Suppressor macrophage treated with lipopolysaccharide for 1 hour (primary cell): ENCODE measurements around the gene UBR4.

Experiments used
- DNase-seq, 3 donors: peaks; one replicate each; pipeline ENCODE4 v3.0.0-alpha.2; 2020 to 2022

The UBR4 gene

DNA sequence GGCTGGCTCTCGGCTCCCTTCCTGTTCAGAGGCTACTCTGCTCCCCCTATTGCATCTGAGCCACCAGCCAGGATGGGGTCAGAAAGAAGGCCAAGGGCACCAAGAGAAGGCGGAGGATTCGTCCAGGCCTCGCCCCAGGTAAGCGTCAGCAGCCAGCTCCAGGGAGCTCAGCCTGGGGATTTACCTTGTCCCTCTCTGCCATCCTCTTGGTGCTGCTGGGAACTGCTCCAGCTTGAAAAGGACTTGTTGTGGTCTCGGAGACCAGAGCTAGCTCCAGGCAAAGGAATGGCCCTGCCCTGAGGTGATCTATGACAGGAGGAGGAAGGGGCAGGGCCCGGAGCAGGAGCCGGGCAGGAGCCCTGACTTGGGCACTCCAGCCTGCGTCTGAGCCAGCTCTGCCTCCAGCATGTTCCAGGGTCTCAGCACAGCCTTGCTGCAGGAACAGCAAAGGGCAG is 139.8 kb downstream of the UBR4 start:
- DNase-seq: no peak

DNA sequence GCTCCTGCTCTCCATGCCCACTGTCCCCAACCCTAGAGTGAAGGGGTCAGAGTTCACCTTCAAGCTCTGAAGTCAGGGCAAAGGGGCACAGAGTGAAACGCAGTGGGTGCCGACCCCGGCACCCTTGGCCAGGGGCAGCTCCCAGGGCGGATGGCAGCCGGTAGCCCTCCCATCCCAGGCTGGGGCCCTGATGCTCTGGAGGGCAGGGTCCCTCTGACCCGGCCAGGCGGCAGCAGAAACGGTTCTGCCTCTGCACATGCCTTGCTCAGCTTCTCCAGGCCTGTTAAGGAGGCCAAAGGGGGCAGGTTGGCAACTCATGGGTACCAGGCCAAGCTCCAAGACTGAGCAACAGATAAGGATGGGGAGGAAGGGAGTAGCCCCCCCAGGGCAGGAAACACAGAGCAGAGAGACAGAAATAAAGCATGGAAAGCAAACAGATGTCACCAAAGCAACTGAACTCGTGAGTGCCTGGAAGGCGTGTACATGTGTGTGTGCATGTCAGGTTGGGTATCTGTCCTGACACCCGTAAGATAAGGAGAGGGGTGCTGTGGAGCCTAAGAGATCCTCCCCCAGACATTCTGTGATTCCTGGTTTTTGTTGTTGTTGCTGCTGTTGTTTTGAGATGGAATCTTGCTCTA is 141.3 kb downstream of the UBR4 start:
- DNase-seq: no peak

DNA sequence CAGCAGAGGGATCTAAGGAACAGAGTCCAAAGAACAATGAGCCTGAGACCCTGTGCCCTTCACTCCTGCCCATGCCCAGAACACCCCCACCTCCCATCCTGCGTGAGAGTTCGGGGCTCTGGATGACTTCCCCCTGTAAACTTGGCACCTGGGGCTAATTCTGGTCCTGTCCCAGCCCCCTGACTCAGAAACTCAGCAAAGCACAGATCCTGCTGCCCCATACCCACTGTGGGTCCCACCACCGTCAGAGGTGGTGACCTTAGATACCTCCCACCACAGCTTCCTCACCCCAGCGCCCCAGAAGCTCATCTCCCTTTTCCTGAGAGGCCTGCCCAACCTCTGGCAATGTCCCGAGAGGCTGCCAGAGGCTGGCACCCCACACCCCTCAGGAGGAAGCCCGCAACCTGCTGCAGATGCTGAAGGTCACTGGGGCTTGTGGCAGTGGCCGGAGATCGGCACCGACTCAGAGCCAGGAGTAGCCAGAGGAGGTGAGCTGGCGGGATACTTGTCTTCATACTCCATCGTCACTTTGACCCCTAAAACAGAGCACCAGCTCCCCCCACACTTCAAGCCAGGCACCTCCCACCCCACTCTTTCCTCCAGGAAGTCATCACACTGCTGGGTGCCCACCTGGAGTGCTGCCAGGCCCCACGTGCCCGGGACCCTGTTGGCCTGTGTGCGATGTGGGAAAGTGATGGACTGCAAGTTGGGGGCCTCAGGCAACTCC is 142.0 kb downstream of the UBR4 start:
- no peak for DNase-seq

DNA sequence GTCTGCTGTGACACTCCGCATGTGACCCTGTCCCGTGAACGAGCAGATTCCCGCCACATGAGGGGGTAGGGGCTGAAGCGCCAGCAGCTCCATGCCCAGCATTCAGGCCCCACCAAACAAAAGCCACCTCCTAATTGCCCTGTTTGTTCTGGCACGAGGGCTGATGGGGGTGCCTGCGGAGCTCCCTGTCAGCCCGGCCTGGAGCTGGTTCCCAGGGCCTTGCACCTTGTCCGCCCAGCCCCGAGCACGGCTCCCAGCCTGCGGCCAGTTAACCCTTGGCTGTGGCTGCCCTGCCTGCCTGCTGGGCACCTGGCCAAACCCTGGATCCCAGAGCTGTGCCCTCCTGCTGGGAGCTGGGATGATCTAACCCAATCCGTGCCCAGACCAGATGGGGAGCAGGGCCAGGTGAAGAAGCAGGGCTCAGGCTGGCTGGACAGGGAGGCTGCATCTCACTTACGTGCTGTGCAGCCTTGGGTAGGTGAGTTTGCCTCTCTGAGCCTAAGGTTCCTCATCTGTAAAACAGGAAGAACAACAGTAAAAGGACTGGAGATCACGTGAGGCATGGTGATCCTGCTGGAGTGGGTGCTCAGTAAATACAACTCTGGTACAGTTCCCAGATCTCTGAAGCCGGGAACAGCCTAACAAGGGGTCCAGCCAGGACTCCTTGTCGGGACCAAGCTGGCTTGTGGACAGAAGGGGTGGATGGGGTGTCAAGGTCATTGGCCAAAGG is 142.7 kb downstream of the UBR4 start:
- DNase-seq: peak in 1 of 3 donors; percentile 20

DNA sequence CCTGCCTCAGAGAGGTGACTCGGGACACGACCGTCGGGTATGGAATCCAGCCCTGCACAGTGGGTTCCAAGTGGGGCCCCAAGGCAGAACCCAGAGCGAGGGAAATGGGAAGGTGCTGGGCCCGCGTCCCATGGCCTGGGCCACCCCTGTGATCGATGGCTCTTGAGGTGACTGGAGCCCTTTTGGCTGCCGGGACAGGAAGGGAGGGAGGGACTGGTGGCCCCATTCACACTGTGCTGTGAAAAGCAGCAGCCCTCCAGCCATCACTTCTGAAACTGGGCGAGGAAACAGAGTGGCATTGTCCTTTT is 143.2 kb downstream of the UBR4 start:
- DNase-seq: no peak

DNA sequence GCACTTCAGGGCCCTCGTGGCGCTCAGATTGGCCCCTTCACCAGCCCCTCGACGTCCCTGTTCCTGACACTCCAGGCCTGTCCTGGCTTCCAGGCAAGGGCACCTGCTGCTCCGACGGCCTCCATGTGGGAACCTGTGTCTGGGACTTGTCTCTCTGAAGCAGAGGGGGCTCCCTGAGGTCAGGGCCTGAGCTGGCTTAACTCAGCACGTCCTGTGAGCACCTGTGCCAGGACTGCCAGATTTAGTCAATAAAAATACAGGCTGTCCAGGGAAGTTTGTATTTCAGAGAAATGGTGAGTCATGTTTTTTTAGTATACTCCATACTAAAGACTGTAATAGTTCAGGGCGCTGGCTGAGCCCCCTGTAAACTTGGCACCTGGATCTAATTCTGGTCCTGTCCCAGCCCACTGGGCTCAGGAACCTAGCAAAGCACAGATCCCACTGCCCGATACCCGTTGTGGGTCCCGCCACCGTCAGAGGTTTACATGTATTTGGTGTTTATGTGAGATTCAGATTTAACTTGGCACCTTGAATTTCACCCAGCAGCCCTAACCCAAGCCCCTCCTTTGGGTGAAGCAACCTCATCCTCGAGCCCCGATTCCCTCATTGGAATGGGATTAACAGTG is 143.7 kb downstream of the UBR4 start:
- DNase-seq: no peak

DNA sequence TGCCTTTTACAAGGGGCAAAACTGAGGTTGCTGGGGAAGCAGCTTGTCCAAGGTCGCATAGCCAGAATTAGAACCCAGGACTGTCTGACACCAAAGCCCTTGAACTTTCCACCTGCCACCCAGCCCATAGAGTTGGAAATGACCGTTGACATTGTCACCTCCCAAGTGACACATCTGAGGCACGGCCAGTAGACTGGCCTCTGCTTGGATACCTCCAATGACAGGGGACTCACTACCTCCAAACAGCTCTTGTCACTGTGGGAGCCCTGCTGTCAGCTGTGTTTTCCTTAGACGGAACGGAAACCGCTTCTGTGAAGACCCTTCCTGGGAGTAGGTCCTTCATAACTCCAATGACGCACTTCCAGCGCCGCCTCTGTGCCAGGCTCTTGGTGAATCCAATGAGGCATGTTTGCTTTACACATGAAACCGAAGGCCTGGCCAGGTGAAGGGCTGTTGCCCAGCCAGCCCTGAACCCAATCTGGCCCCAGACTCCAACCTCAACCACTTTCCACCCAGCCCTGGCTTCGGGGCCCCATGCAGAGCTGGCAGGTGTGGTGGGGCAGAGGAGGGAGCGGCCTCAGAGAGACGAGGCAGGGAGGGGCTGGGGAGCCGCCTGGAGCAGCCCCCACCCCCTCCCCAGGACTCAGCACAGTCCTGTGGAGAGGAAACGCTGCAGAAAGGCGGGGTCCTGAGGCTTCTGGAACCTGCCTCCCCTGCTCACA is 144.4 kb downstream of the UBR4 start:
- no peak for DNase-seq

DNA sequence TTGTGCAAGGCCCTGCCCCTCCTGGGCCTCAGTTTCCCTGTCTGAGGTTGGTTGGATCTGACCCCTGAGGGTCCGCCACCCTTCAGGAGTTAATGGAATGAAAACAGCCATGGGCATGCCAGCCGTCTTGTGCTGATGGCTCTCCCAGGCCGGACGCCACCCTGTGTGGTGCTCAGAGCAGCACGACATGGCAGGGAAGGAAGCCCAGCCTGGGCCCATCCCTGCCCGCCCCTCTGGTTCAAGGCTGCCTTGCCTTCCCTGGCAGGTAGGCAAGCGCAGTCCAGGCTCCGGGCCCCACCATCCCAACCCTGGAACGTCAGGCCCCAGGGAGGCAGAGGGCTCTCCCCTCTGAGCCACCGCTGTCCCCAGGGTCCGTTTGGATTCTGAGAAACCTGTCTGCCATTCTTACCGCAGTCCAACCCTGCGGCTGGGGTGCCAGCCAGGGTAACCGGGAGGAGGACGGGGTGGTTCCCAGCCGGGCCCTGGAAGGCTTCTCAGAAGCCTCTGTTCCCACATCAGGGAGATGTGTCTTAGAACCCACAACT is 145.1 kb downstream of the UBR4 start:
- no peak for DNase-seq

DNA sequence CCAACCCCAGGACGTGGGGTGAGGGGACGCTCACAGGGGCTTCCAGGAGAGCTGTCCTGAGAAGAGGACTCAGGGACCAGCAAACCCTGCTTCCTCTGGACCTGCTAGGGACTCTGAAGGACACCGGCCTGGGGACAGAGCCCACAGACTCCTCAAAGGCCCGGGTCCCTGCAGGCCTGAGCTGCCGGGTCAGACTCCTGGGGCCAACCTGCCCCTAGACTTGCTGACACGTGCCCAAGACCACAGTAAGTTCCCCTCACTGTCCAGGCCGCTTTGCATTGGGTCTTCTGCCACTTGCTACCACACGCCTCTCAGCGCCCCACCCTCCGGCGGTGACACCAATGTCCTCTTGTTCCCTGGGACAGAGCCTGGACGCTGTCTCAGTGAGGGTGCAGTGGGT is 146.9 kb downstream of the UBR4 start:
- DNase-seq: no peak

DNA sequence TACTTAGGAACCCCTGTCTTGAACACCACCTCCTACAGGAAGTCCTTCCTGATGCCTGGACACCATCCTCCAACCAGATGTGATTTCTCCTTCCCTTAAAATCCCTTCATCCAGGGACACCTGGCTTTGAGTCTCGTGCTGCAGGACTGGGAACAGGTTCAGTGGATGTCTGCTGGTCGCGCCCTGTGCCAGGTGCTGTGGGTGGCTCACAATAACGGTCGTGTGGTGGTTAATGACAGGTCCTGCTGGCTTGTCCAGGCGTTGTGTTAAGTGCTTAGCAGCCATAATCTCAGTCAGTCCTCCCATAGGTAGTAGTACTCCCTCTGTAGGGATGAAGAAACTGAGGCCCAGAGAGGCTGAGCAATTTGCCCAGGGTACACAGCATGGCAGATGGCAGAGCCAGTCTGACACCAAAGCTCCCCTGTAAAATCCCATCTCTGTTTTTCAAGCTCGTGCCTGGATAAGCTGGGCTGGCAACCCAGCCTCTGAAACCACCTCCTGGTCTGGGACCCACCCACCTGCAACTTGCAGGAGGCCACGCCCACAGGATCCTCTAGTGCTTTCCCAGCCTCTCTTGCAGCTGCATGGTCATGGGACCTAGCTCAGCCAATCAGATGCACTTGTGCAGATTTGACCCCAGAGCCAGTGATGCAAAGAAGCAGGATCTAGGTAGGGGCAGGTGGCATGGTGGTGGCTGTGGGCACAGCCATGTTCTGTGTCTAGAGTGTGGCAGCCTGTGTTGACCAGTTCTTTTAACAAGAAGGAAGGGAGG is 147.6 kb downstream of the UBR4 start:
- DNase-seq: peak in 1 of 3 donors; percentile 30

DNA sequence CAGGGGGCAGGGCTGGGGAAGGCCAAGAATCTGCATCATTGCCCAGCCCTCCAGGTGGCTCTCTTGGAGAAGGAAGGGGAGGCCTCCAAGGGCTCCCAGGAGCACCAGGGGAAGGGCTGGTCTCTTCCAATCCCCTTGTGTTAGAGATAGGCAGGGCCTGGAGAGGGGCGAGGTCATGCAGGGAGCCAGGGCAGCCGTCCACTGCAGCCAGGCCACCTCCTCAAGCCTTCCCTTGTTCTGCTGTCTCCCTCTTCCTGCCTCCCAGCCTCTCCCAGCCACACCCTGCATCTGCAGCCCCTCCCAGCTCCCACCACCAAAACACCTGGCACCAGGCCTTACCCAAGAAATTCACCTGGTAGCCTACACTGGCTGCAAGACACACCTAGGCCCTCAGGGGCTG is 148.3 kb downstream of the UBR4 start:
- no peak for DNase-seq

DNA sequence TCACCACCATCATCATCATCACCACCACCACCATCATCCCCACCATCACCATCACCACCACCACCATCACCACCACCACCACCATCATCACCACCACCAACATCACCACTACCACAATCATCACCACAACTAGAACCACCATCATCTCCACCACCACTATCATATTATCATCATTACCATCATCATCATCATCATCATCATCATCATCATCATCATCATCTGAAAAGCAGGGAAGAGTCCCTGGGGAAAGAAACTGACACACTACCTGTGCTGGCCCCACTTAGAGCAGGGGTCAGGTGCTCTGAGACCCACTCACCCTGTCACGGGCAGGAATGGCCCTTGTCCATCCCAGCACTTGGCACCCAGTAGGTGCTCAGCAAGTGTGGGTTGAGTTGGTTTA is 148.7 kb downstream of the UBR4 start:
- no peak for DNase-seq

DNA sequence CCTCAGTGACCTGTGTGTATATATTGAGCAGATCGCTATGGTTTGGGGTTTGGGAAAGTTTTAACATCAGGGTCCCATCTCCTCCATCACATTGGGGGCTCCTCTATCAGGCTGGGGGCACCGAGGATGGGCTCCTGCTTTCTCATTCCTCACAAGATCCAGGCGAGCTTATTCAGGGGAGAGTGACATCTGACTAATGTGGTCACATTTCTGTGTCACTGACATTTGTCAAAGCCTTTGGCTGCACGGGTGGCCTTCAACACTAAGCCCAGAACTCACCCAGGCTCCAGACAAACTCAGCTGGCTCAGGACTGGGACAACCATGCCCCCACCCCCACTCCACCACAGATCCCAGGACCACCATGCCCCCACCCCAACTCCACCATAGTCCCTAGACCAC is 150.3 kb downstream of the UBR4 start:
- no peak for DNase-seq

DNA sequence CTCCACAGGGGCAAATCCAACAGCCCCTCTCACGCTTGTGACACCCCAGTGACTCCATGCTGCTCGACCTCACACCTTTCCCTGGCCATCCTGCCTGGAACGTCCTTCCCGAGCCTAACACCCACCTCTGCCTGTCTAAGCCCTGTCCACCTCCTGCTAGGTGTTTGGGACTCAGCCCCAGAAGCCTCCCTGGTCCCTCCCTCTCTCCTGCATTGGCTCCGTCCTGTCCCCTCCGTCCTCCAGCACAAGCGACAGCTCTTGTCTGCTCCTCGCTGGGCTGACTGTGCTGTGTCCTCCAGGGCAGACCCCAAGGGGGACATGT is 151.6 kb downstream of the UBR4 start:
- no peak for DNase-seq

DNA sequence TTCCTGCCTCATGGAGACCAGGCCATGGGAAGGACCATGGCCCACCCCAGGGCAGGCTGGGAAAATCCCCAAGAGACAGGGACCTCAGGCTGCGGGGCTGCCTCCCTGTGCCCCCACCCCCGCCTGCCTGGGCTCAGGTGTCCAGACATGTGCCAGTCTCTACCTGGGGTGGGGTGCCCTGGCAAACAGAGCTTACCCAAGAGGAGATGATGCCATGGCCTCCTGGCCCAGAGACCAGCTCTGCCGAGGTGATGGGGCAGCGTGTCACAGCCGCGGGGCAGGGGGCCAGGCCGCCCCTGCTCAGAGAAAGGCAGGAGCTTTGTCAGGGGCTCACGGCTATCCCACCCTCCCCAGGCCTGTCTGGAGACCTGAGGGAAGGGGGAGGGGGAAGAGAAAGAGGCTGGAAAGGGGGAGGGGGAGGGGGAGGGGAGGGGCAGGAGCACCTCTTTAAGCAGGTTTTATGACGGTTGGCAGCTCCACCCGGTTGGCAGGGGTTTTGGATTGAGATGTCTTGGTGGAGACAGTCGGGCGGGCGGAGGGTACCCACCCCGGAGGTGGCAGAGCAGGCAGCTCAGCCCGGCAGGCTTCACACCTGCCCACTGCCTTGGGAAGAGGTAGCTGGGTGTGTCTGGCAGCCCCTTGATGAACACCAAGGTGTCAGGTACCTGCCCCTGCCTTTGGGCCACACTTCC is 152.1 kb downstream of the UBR4 start:
- no peak for DNase-seq

DNA sequence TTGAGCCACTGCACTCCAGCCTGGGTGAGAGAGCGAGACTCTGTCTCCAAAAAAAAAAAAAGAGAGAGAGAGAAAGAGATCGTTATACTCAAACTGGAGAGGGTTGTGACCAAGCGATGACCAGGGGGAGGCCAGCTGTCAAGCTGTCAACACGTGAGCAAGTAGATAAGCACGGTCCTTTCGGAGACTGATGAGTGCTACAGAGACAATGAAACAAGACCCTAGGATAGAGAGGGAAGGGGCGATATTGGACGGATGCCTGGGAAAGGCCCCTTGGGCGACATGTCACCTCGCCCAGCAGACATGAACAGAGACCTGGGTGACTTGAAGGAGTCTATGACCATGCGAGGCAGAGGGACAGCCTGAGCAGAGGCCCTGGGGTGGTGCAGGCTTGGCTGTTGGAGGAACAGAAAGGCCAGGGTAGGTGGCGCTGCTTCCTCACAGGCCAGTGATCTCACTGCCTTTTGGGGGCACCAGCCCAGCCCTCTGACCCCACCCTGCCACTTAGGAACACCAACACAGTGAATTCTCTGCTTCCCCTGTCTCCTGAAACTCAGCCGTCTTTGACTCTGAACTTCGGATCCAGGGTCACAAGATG is 152.8 kb downstream of the UBR4 start:
- no peak for DNase-seq

DNA sequence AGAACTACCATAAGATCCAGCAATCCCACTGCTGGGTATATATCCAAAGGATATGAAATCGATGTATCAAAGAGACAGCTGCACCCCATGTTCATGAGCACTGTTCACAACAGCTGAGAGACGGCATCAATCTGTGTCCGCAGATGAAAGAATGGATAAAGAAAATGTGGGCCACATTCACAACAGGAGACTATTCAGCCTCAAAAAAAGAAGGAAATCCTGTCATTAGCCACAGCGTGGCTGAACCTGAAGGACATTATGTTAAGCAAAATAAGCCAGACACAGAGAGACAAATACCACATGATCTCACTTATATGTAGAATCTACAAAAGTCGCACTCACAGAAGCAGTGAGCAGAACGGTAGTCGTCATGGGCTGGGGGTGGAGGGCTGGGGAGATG is 154.4 kb downstream of the UBR4 start:
- no peak for DNase-seq

DNA sequence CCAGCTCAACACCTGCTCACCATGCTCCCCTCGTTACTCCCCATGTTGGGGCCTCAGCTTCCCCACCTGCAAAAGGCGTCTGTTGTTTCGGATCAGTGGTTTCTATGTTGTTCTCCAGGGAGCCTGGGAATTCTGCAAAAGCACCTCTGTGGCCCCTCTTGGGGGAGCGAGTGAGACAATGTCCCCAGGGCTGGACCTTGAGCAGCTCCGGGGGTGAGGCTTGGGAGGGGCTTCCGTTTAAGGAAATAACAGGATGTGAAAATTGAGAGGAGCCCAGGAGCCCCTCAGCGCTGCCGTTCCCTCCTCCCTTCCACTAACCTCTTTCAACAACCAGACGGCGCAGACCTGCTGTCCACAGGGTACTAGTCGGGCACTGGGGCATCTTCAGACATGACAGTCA is 155.1 kb downstream of the UBR4 start:
- no peak for DNase-seq

DNA sequence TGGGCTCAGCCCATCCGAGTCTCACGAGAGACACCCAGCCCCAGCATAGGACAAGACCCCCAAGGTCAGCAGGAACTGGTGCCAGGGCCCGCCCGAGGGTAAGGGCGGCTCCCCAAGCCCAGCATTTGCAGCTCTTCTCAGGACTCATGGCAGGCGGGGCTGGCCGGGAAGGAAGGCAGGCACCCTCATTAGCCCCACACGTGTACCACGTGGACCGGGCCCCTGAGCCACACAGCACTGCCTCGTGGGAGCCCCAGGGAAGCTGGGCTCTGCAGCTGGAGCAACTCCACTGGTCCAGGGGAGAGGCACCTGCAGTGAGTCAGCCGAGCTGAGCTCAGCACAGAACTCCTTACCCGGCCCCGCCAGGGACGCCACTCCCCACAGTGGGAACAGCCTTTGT is 155.8 kb downstream of the UBR4 start:
- no peak for DNase-seq

DNA sequence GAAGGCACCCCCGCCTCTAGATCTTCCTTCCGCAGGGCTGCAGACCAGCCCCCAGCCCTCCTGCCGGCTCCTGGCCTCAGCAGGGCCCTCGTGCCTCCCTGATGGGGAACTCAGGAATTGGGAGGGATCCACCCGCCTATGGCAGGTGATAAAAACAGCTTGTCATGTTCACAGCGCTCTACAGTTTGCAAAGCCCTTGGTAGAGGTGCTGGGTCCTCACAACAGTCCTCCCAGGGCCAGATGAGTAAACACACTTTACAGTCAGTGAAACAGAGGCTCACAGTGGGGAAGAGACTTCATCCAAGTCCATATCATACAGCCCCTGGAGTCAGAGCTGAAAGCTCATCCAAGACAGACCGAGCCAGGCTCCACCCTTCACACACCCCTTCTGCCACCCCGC is 156.6 kb downstream of the UBR4 start:
- no peak for DNase-seq

DNA sequence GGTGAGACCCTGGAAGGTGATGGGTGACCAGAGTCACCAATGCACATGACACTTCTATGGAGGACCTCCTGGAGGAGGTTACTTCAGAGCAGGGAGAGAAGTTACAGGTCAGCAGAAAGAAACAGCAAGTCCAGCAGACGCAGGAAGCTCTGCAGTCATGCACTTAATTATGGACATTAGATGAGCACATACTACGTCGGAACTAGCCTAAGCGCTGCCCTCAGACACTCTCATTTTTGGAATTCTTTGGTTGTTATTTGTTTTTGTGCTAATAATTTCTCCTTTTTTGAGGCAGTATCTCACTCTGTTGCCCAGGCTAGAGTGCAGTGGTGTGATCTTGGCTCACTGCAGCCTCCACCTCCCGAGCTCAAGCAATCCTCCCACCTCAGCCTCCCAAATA is 160.3 kb downstream of the UBR4 start:
- no peak for DNase-seq
